H1 (cell line): Measurements from ENCODE around the gene GOSR1. TPM values are rescaled to one million over a fixed set of nuclear protein-coding genes. Genes with fewer than 3 reads are reported as not detected.

ENCODE experiments used
- CTCF ChIA-PET: fragments of 300-600 bp; sonication (Branson Sonifier 250); formaldehyde crosslinking; loops from one replicate; lab custom pipeline; 2021; ENCODE audit not compliant: partially characterized antibody; lab: Charles Lee
- POLR2A ChIA-PET: fragments of 300-600 bp; sonication (Branson Sonifier 250); formaldehyde crosslinking; loops from one replicate; lab custom pipeline; 2021; ENCODE audit warnings: inconsistent platforms; ENCODE audit not compliant: partially characterized antibody; lab: Charles Lee
- DNase-seq, 2 experiments: peaks; one replicate each; pipeline versions ENCODE4 v3.0.0 to v3.0.0-alpha.2; 2010 to 2022; ENCODE audit warnings: low spot score in 2 of 2, low read depth in 1 of 2, mixed read lengths in 1 of 2
- FAIRE-seq: peaks from 2 replicates; lab custom pipeline; 2011; peaks lifted over from hg19 to GRCh38; lab: Jason Lieb, UNC
- H2AFZ ChIP-seq: 2 replicates; pipeline ENCODE4 v1.8.1; 2012; ENCODE audit warnings: low read length, inconsistent platforms
- H2AK5ac ChIP-seq: 2 replicates; pipeline ENCODE4 v1.6.1; 2013; ENCODE audit warnings: low read depth, low read length
- H2BK120ac ChIP-seq: replicated peaks from 2 replicates; pipeline ENCODE3; 2013; ENCODE audit warnings: low read depth, low read length, inconsistent platforms
- H2BK12ac ChIP-seq: 2 replicates; pipeline ENCODE4 v1.6.1; 2013; ENCODE audit warnings: low read depth, low read length
- H2BK15ac ChIP-seq: 2 replicates; pipeline ENCODE4 v1.6.1; 2013; ENCODE audit warnings: low read length
- H2BK20ac ChIP-seq: 2 replicates; pipeline ENCODE4 v1.6.1; 2013; ENCODE audit warnings: low read length
- H2BK5ac ChIP-seq: 2 replicates; pipeline ENCODE4 v1.6.1; 2013; ENCODE audit warnings: low read depth, low read length
- H3K14ac ChIP-seq: 2 replicates; pipeline ENCODE4 v1.6.1; 2013; ENCODE audit warnings: inconsistent platforms; ENCODE audit not compliant: insufficient read length
- H3K18ac ChIP-seq: 2 replicates; pipeline ENCODE4 v1.6.1; 2013; ENCODE audit warnings: low read length; ENCODE audit errors: extremely low read depth
- H3K23ac ChIP-seq: 2 replicates; pipeline ENCODE4 v1.6.1; 2013; ENCODE audit warnings: inconsistent platforms; ENCODE audit not compliant: insufficient read length
- H3K23me2 ChIP-seq: 2 replicates; pipeline ENCODE4 v1.6.1; 2013; ENCODE audit warnings: low read depth, low read length
- H3K27ac ChIP-seq: 2 replicates; pipeline ENCODE4 v1.6.1; 2011; ENCODE audit warnings: low read depth, low read length, inconsistent platforms
- H3K27me3 ChIP-seq, 4 experiments: replicated peaks in 1 of 4; 1 replicate in 1 of 4; 2 replicates in 3 of 4; pipeline versions ENCODE4 v1.6.1 to v1.8.1; 2011 to 2013; ENCODE audit warnings: low read length in 3 of 4, mild to moderate bottlenecking in 3 of 4, inconsistent platforms in 2 of 4, mixed read lengths in 2 of 4, moderate library complexity in 1 of 4; ENCODE audit not compliant: control insufficient read depth in 3 of 4, insufficient read depth in 3 of 4; ENCODE audit errors: extremely low read depth in 1 of 4
- H3K36me3 ChIP-seq, 4 experiments: 2 replicates each; pipeline versions ENCODE4 v1.6.1 to v1.8.1; 2011 to 2013; ENCODE audit warnings: mild to moderate bottlenecking in 4 of 4, low read length in 3 of 4, moderate library complexity in 2 of 4, control low read depth in 1 of 4, inconsistent platforms in 1 of 4; ENCODE audit not compliant: insufficient read depth in 4 of 4, control insufficient read depth in 2 of 4
- H3K4ac ChIP-seq: replicated peaks from 2 replicates; pipeline ENCODE3; 2013; ENCODE audit warnings: low read length, low read depth, mixed read lengths, inconsistent platforms; ENCODE audit not compliant: insufficient read length
- H3K4me1 ChIP-seq, 4 experiments: replicated peaks in 1 of 4; 1 replicate in 1 of 4; 2 replicates in 3 of 4; pipeline versions ENCODE4 v1.6.1 to v1.8.1; 2011 to 2013; ENCODE audit warnings: low read length in 3 of 4, inconsistent platforms in 2 of 4, mixed read lengths in 1 of 4; ENCODE audit not compliant: insufficient read depth in 4 of 4, control insufficient read depth in 3 of 4
- H3K4me2 ChIP-seq, 2 experiments: 2 replicates each; pipeline versions ENCODE4 v1.6.1 to v1.8.1; 2011 to 2013; ENCODE audit warnings: low read depth in 2 of 2, low read length in 2 of 2, control low read depth in 1 of 2, inconsistent platforms in 1 of 2, mild to moderate bottlenecking in 1 of 2; ENCODE audit not compliant: insufficient read depth in 1 of 2
- H3K4me3 ChIP-seq, 4 experiments: fragments of 200-600, 300-600 bp in 1 of 4; sonication (generic), shearing (Covaris generic), sonication (Bioruptor Twin) in 1 of 4; 2 replicates each; pipeline versions ENCODE4 v1.5.1 to v1.8.1; 2011 to 2016; ENCODE audit warnings: low read length in 4 of 4, low read depth in 3 of 4, control low read depth in 2 of 4, inconsistent platforms in 2 of 4, mild to moderate bottlenecking in 2 of 4, mixed read lengths in 1 of 4, moderate library complexity in 1 of 4; ENCODE audit not compliant: insufficient read depth in 2 of 4; ENCODE audit errors: extremely low read depth in 1 of 4
- H3K56ac ChIP-seq: replicated peaks from 2 replicates; pipeline ENCODE3; 2013; ENCODE audit warnings: low read depth, mild to moderate bottlenecking, mixed read lengths, low read length, inconsistent platforms; ENCODE audit not compliant: insufficient read length
- H3K79me1 ChIP-seq: 2 replicates; pipeline ENCODE4 v1.6.1; 2013; ENCODE audit warnings: low read depth, low read length, control low read depth
- H3K79me2 ChIP-seq, 2 experiments: 2 replicates each; pipeline versions ENCODE4 v1.6.1 to v1.8.1; 2012 to 2013; ENCODE audit warnings: low read length in 2 of 2, mild to moderate bottlenecking in 2 of 2, inconsistent platforms in 1 of 2; ENCODE audit not compliant: insufficient read depth in 2 of 2, control insufficient read depth in 1 of 2
- H3K9ac ChIP-seq, 4 experiments: replicated peaks in 1 of 4; 1 replicate in 1 of 4; 2 replicates in 3 of 4; pipeline versions ENCODE4 v1.6.1 to v1.8.1; 2011 to 2013; ENCODE audit warnings: low read depth in 3 of 4, low read length in 3 of 4, control low read depth in 2 of 4, mild to moderate bottlenecking in 2 of 4, moderate library complexity in 2 of 4, inconsistent platforms in 1 of 4; ENCODE audit errors: extremely low read depth in 1 of 4
- H3K9me3 ChIP-seq, 2 experiments: 2 replicates each; pipeline versions ENCODE4 v1.6.1 to v1.8.1; 2012 to 2013; ENCODE audit warnings: mild to moderate bottlenecking in 2 of 2, moderate library complexity in 2 of 2, control low read depth in 1 of 2, inconsistent platforms in 1 of 2, low read depth in 1 of 2, low read length in 1 of 2, mixed read lengths in 1 of 2; ENCODE audit not compliant: insufficient read depth in 2 of 2
- H4K20me1 ChIP-seq, 2 experiments: replicated peaks in 1 of 2; 2 replicates each; pipeline versions ENCODE3 to v1.8.1; 2011 to 2013; ENCODE audit warnings: inconsistent platforms in 2 of 2, low read length in 2 of 2, mild to moderate bottlenecking in 1 of 2; ENCODE audit not compliant: insufficient read depth in 2 of 2, control insufficient read depth in 1 of 2
- H4K5ac ChIP-seq: 2 replicates; pipeline ENCODE4 v1.6.1; 2013; ENCODE audit warnings: low read length, low read depth, mixed read lengths, inconsistent platforms; ENCODE audit not compliant: insufficient read length
- H4K8ac ChIP-seq: 2 replicates; pipeline ENCODE4 v1.8.0; 2013; ENCODE audit warnings: mild to moderate bottlenecking, moderate library complexity, low read length, inconsistent platforms; ENCODE audit not compliant: insufficient read depth; ENCODE audit errors: extremely low read depth
- H4K91ac ChIP-seq: replicated peaks from 2 replicates; pipeline ENCODE3; 2013; ENCODE audit warnings: low read length, mixed read lengths, inconsistent platforms; ENCODE audit not compliant: insufficient read length
- ASH2L ChIP-seq: fragments of 200-600, 300-600 bp; sonication (generic); IDR thresholded peaks from one replicate; pipeline ENCODE4 v1.7.1; 2017; ENCODE audit warnings: low read length
- BACH1 ChIP-seq: IDR thresholded peaks from 2 replicates; pipeline ENCODE4 v1.6.1; 2012; ENCODE audit warnings: low read length, improper control_type of control experiment
- CTBP2 ChIP-seq: IDR thresholded peaks from 2 replicates; pipeline ENCODE4 v1.7.0; 2011; ENCODE audit warnings: borderline replicate concordance, mild to moderate bottlenecking, moderate library complexity, mixed read lengths, low read length; ENCODE audit not compliant: insufficient read depth, insufficient read length
- EZH2 ChIP-seq: fragments of 200-600 bp; sonication (generic); IDR thresholded peaks from 2 replicates; pipeline ENCODE4 v1.7.1; 2012; ENCODE audit warnings: low read depth, mild to moderate bottlenecking, moderate library complexity, low read length, inconsistent platforms; ENCODE audit not compliant: severe bottlenecking
- HDAC2 ChIP-seq, 2 experiments: fragments of 300-600 bp in 1 of 2; sonication (generic) in 1 of 2; IDR thresholded peaks; 2 replicates each; pipeline ENCODE4 v1.6.1; 2011 to 2012; ENCODE audit warnings: low read depth in 2 of 2, low read length in 2 of 2, mild to moderate bottlenecking in 2 of 2, moderate library complexity in 2 of 2, borderline replicate concordance in 1 of 2, inconsistent platforms in 1 of 2
- KDM5A ChIP-seq: fragments of 200-600 bp; IDR thresholded peaks from 2 replicates; pipeline ENCODE4 v1.7.1; 2012; ENCODE audit warnings: mild to moderate bottlenecking, low read length, inconsistent platforms, mixed read lengths
- NRF1 ChIP-seq: IDR thresholded peaks from 2 replicates; pipeline ENCODE4 v1.6.1; 2011; ENCODE audit warnings: mild to moderate bottlenecking, low read depth, low read length, improper control_type of control experiment
- RAD21 ChIP-seq, 2 experiments: IDR thresholded peaks in 1 of 2; conservative IDR thresholded peaks in 1 of 2; 2 replicates each; pipeline ENCODE4 v1.6.1; 2011; ENCODE audit warnings: low read depth in 2 of 2, low read length in 2 of 2, improper control_type of control experiment in 1 of 2, inconsistent platforms in 1 of 2, mild to moderate bottlenecking in 1 of 2, moderate library complexity in 1 of 2
- RFX5 ChIP-seq: IDR thresholded peaks from 2 replicates; pipeline ENCODE4 v1.6.1; 2011; ENCODE audit warnings: low read depth, low read length, improper control_type of control experiment, borderline replicate concordance
- RNF2 ChIP-seq: fragments of 200-900, 300-1000 bp; sonication (generic); IDR thresholded peaks from 2 replicates; pipeline ENCODE4 v1.7.1; 2016; ENCODE audit warnings: borderline replicate concordance, low read depth, mild to moderate bottlenecking, antibody characterized with exemption, low read length; ENCODE audit not compliant: poor library complexity, severe bottlenecking; ENCODE audit errors: missing control alignments
- RXRA ChIP-seq: IDR thresholded peaks from 2 replicates; pipeline ENCODE4 v1.6.1; 2011; ENCODE audit warnings: low read depth, mild to moderate bottlenecking, low read length, moderate library complexity; ENCODE audit not compliant: insufficient read depth
- TAF7 ChIP-seq: optimal IDR thresholded peaks from 2 replicates; pipeline ENCODE3; 2011; ENCODE audit warnings: low read depth, mild to moderate bottlenecking, inconsistent platforms, low read length, moderate library complexity, borderline replicate concordance
- TBP ChIP-seq: IDR thresholded peaks from 2 replicates; pipeline ENCODE4 v1.6.1; 2011; ENCODE audit warnings: low read depth, low read length, improper control_type of control experiment
- WGBS, 2 experiments: shearing (Covaris generic) in 1 of 2; methylation state at CpG; one replicate each; pipeline versions ENCODE4 v1.1.6 to v1.1.7; 2013 to 2015; ENCODE audit warnings: low lambda C conversion rate in 2 of 2, mixed read lengths in 2 of 2, inconsistent platforms in 1 of 2, low coverage in 1 of 2, missing lambda C conversion rate in 1 of 2; ENCODE audit not compliant: insufficient replicate concordance in 2 of 2, insufficient coverage in 1 of 2, insufficient read length in 1 of 2; ENCODE audit errors: extremely low coverage in 1 of 2, missing lambda C conversion rate in 1 of 2; 5-methylcytosine and 5-hydroxymethylcytosine counted together
- polyA plus RNA-seq, 7 experiments: library from polyadenylated mRNA; depleted of rRNA in 3 of 7; stranded (reverse) in 5 of 7; unstranded in 2 of 7; fragments of >200 nt in 5 of 7; fragments of 200-250 nt in 2 of 7; gene quantifications; 1 replicate in 5 of 7; 2 replicates in 1 of 7; 4 replicates in 1 of 7; pipeline versions ENCODE4 v1.2.1 to v1.2.3, GENCODE V29; 2011 to 2013; ENCODE audit warnings: missing spikeins in 2 of 7, mixed read lengths in 2 of 7
- total RNA-seq: library from RNA; stranded (reverse); fragmentation: NEBNext Ultra II Directional; extraction: Animal tissue kit (Norgen Biotek cat#: 25700); gene quantifications from 2 replicates; pipeline ENCODE4 v1.2.1, GENCODE V29; 2021

GOSR1 gene
- total and polyA plus RNA-seq, 2 of the 8 experiments (the other 6 are each of a cell fraction or from before 2014, with no cell fraction given), result 9.2 to 43.3 TPM

- Histone ChIP-seq H3K36me3 (peaks cover 0 to 8% (median 4%) of the 10 kb centered on the region in 4 experiments; a peak in 2 of 8 replicates), H2BK12ac (no peak overlapping the region), H3K27ac (no peak overlapping the region), H4K5ac (no peak overlapping the region), H4K20me1 (no peaks in the 10 kb centered on the region), H3K23ac (no peak overlapping the region), H3K4me2 (no peak overlapping the region), H3K18ac (no peak overlapping the region), H2BK120ac (no peak overlapping the region), H2BK15ac (no peak overlapping the region), H2BK5ac (no peak overlapping the region), H3K4ac (no peak overlapping the region), H4K8ac (no peak overlapping the region), H4K91ac (no peak overlapping the region), H2AK5ac (no peak overlapping the region), H3K27me3 (no peaks in the 10 kb centered on the region), H3K4me1 (no peaks in the 10 kb centered on the region), H2AFZ (no peak overlapping the region), H3K9ac (no peak overlapping the region), H3K79me1 (no peaks in the 10 kb centered on the region), H3K56ac (no peak overlapping the region), H3K9me3 (no peaks in the 10 kb centered on the region), H3K4me3 (no peak overlapping the region), H3K79me2 (no peaks in the 10 kb centered on the region), H3K23me2 (no peaks in the 10 kb centered on the region), H2BK20ac (no peak overlapping the region), H3K14ac (no peak overlapping the region)
- FAIRE-seq (no peak), DNase-seq (no peak)
- WGBS, 2 experiments, result 88% methylated on average over 1 of the region's 1 CpG; no CpG with 5 or more reads in 1 of the 2 experiments
- ChIA-PET CTCF (interaction anchor here (0.7 to 0.9 kb wide), 2 partner anchors 17 to 173 kb away, joined by 3 read pairs; no protein-coding TSS in a partner anchor), POLR2A (no interaction called here)
- TF ChIP-seq RXRA (no peak), KDM5A (no peak), ASH2L (no peak), TBP (no peak), NRF1 (no peak), RAD21 (IDR thresholded peaks at IDR 0.05 in 1 of 2, conservative IDR thresholded peaks at IDR 0.05 in 1 of 2; ENCODE audit: low read depth in 2 of 2, low read length in 2 of 2) (no peak), TAF7 (no peak), EZH2 (no peak), HDAC2 (IDR thresholded peaks at IDR 0.05; ENCODE audit: borderline replicate concordance in 1 of 2, low read depth in 2 of 2, low read length in 2 of 2) (no peak), CTBP2 (no peak), RNF2 (no peak), RFX5 (no peak), BACH1 (no peak)
Measured at GRCh38 chr17:30513346-30513745, 36.1 kb downstream of the GOSR1 start.
